Muscle layer of duodenum (tissue), 2 donors: ENCODE measurements around the gene SLC6A9.
A peak's percentile ranks its signal among the peaks of the same experiment; 100 is the strongest.

Source experiments
- H3K27ac ChIP-seq: one replicate; pipeline ENCODE4 v1.7.0; 2013; ENCODE audit warnings: mild to moderate bottlenecking, low read length
- H3K27me3 ChIP-seq: one replicate; pipeline ENCODE4 v1.7.0; 2013; ENCODE audit warnings: low read depth, mild to moderate bottlenecking, control low read depth, low read length
- H3K36me3 ChIP-seq, 2 donors: one replicate each; pipeline ENCODE4 v1.7.0; 2013; ENCODE audit warnings: low read length in 2 of 2, control low read depth in 1 of 2, mild to moderate bottlenecking in 1 of 2; ENCODE audit not compliant: insufficient read depth in 2 of 2, control insufficient read depth in 1 of 2
- H3K4me1 ChIP-seq, 2 donors: one replicate each; pipeline ENCODE4 v1.7.0; 2013; ENCODE audit warnings: low read length in 2 of 2, mild to moderate bottlenecking in 2 of 2, control low read depth in 1 of 2, moderate library complexity in 1 of 2; ENCODE audit not compliant: insufficient read depth in 2 of 2, control insufficient read depth in 1 of 2
- H3K4me3 ChIP-seq, 2 donors: one replicate each; pipeline ENCODE4 v1.7.0; 2013; ENCODE audit warnings: low read length in 2 of 2, low read depth in 1 of 2, mild to moderate bottlenecking in 1 of 2
- H3K9me3 ChIP-seq, 2 donors: one replicate each; pipeline ENCODE4 v1.7.0; 2013; ENCODE audit warnings: low read length in 2 of 2, control low read depth in 1 of 2, mild to moderate bottlenecking in 1 of 2; ENCODE audit not compliant: control insufficient read depth in 1 of 2
- donor health status: healthy.

Gene SLC6A9

GRCh38 chr1:43947061-43947873 is 84.0 kb downstream of the SLC6A9 start:
- Histone ChIP-seq H3K4me3 (peak overlapping the region; percentile 79 to 90), H3K27ac (peak overlapping the region; percentile 87), H3K4me1 (peaks cover 13 to 29% of the 10 kb centered on the region in 2 donors), H3K27me3 (no peaks in the 10 kb centered on the region), H3K9me3 (no peaks in the 10 kb centered on the region), H3K36me3 (peaks cover 7 to 12% of the 10 kb centered on the region in 2 donors)
